GM21381 (cell line): ENCODE measurements around the gene TRMT6.

Source experiments
- ATAC-seq: cut with Tn5 transposase; IDR thresholded peaks from one replicate; pipeline ENCODE4 v1.9.1; 2021; ENCODE audit warnings: mild to moderate bottlenecking, moderate library complexity; ENCODE audit not compliant: unreplicated experiment

The TRMT6 gene

GRCh38 chr20:5967469-5967868, 17.1 kb upstream of the TRMT6 start:
- ATAC-seq: no peak

- no peak for ATAC-seq
Measured at GRCh38 chr20:5949943-5950270, 426 bp downstream of the TRMT6 start.

- no peak for ATAC-seq
Measured at GRCh38 chr20:5947276-5947675, 3.1 kb downstream of the TRMT6 start.

- ATAC-seq: no peak
Measured at GRCh38 chr20:5945963-5946362, 4.4 kb downstream of the TRMT6 start.

- ATAC-seq: no peak
Measured at GRCh38 chr20:5938456-5939029, 11.8 kb downstream of the TRMT6 start.

GRCh38 chr20:5936238-5936637, 14.1 kb downstream of the TRMT6 start:
- ATAC-seq: no peak

GRCh38 chr20:5935384-5935783, 14.9 kb downstream of the TRMT6 start:
- ATAC-seq: no peak

GRCh38 chr20:5933802-5934436, 16.4 kb downstream of the TRMT6 start:
- no peak for ATAC-seq

- no peak for ATAC-seq
Measured at GRCh38 chr20:5932796-5933195, 17.5 kb downstream of the TRMT6 start.

- no peak for ATAC-seq
Measured at GRCh38 chr20:5931411-5931810, 18.9 kb downstream of the TRMT6 start.

- no peak for ATAC-seq
Measured at GRCh38 chr20:5928836-5929715, 21.3 kb downstream of the TRMT6 start.

- no peak for ATAC-seq
Measured at GRCh38 chr20:5927749-5928462, 22.4 kb downstream of the TRMT6 start.

- ATAC-seq: no peak
Measured at GRCh38 chr20:5925551-5925950, 24.8 kb downstream of the TRMT6 start.

GRCh38 chr20:5923493-5923892, 26.8 kb downstream of the TRMT6 start:
- no peak for ATAC-seq

- ATAC-seq: no peak
Measured at GRCh38 chr20:5920581-5920980, 29.8 kb downstream of the TRMT6 start.

GRCh38 chr20:5919626-5920544, 30.4 kb downstream of the TRMT6 start:
- no peak for ATAC-seq

GRCh38 chr20:5918856-5919625, 31.3 kb downstream of the TRMT6 start:
- no peak for ATAC-seq

GRCh38 chr20:5914859-5915258, 35.5 kb downstream of the TRMT6 start:
- ATAC-seq: no peak

- no peak for ATAC-seq
Measured at GRCh38 chr20:5913166-5913565, 37.2 kb downstream of the TRMT6 start.

GRCh38 chr20:5910186-5910585, 40.1 kb downstream of the TRMT6 start:
- no peak for ATAC-seq
